HG03575 (cell line): ENCODE data around the gene SLC35C1.

Source experiments
- ATAC-seq: cut with Tn5 transposase; IDR thresholded peaks from one replicate; pipeline ENCODE4 v1.9.1; 2021; ENCODE audit not compliant: unreplicated experiment, insufficient number of reproducible peaks, low FRiP score; ENCODE audit errors: extremely low read depth

Gene SLC35C1

GRCh38 chr11:45804761-45805304 is at the start of gene SLC35C1:
Gene SLC35C1 (plus strand): TSS chr11:45805149. CDS start chr11:45805802, 653 bp downstream.
- peak; percentile 79 for ATAC-seq

GRCh38 chr11:45755281-45755859 is 49.6 kb upstream of the SLC35C1 start:
- ATAC-seq: no peak

- ATAC-seq: no peak
These were observed 48.5 kb upstream of the SLC35C1 start for GRCh38 chr11:45756384-45757010.

GRCh38 chr11:45757672-45758071 is 47.3 kb upstream of the SLC35C1 start:
- ATAC-seq: no peak

- ATAC-seq: no peak
These were observed 43.3 kb upstream of the SLC35C1 start for GRCh38 chr11:45761659-45762058.

GRCh38 chr11:45765107-45765668 is 39.8 kb upstream of the SLC35C1 start:
- no peak for ATAC-seq

GRCh38 chr11:45765836-45766235 is 39.1 kb upstream of the SLC35C1 start:
- ATAC-seq: no peak

GRCh38 chr11:45766469-45766868 is 38.5 kb upstream of the SLC35C1 start:
- ATAC-seq: no peak

GRCh38 chr11:45768486-45768885 is 36.5 kb upstream of the SLC35C1 start:
- no peak for ATAC-seq

GRCh38 chr11:45769960-45770359 is 35.0 kb upstream of the SLC35C1 start:
- no peak for ATAC-seq

- no peak for ATAC-seq
These were observed 33.8 kb upstream of the SLC35C1 start for GRCh38 chr11:45771193-45771565.

GRCh38 chr11:45771566-45772448 is 33.1 kb upstream of the SLC35C1 start:
- ATAC-seq: no peak

GRCh38 chr11:45772449-45772774 is 32.5 kb upstream of the SLC35C1 start:
- ATAC-seq: no peak

GRCh38 chr11:45772986-45773785 is 31.8 kb upstream of the SLC35C1 start:
- no peak for ATAC-seq

GRCh38 chr11:45773786-45774655 is 30.9 kb upstream of the SLC35C1 start:
- ATAC-seq: no peak

- no peak for ATAC-seq
These were observed 30.2 kb upstream of the SLC35C1 start for GRCh38 chr11:45774786-45775185.

- ATAC-seq: no peak
These were observed 27.6 kb upstream of the SLC35C1 start for GRCh38 chr11:45777127-45777969.
